Measurements from ENCODE around the gene APBA1.

DNA sequence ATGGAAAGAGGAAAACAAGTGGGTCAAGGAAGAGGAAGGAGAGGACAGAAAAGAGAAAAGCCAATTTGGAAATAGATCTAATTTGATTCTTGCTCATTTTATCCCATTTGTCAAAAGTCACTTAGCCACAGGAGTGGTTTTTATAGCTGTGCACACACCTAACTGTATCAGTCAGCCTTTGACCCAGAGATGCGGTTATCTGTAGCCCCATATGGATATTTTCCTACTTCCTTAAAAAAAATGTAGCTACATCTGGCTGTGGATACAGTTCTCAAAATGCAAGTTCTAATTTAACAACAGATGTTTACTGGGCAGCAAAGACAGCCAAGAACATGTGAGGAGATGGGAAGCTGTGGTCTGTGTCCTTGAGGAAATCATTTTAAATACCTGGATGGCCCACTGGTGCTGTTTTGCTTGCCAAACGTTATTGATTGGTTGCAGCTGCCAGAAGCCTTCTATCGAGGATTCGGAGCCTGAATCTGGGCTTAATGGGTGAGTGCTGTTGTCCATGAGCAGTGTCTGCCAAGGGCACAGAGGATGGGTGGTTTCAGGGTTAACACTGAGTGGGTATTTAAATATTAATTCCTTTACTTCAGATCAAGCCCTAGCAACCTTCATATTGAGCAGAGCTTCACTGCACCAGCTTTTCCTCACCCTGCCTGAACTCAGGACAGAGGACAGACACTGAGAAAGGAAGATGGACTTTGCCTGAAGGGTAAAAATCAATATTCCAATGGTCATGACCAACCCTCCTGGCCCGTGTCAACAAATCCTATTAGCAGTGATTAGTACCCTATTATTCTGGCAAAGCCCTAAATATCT lies 92.2 kb downstream of the APBA1 start:
- TF ChIP-seq, protein P1, sequence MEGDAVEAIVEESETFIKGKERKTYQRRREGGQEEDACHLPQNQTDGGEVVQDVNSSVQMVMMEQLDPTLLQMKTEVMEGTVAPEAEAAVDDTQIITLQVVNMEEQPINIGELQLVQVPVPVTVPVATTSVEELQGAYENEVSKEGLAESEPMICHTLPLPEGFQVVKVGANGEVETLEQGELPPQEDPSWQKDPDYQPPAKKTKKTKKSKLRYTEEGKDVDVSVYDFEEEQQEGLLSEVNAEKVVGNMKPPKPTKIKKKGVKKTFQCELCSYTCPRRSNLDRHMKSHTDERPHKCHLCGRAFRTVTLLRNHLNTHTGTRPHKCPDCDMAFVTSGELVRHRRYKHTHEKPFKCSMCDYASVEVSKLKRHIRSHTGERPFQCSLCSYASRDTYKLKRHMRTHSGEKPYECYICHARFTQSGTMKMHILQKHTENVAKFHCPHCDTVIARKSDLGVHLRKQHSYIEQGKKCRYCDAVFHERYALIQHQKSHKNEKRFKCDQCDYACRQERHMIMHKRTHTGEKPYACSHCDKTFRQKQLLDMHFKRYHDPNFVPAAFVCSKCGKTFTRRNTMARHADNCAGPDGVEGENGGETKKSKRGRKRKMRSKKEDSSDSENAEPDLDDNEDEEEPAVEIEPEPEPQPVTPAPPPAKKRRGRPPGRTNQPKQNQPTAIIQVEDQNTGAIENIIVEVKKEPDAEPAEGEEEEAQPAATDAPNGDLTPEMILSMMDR (conservative IDR thresholded peaks at IDR 0.05 in 1 of 2, IDR thresholded peaks at IDR 0.05 in 1 of 2; ENCODE audit: extremely low read depth in 1 of 2, insufficient read depth in 1 of 2, low read depth in 1 of 2, low read length in 2 of 2): no peak
- no peak for TF ChIP-seq EZH2 (IDR thresholded peaks at IDR 0.05; ENCODE audit: borderline replicate concordance, low read length)
